Left cardiac atrium (tissue), 4 donors: ENCODE results near the gene TMUB2. TPM values are rescaled to one million over a fixed set of nuclear protein-coding genes. Genes with fewer than 3 reads are reported as not detected.

Experiments used
- ATAC-seq, 2 donors: fragments of 200-7000 bp; cut with Tn5 transposase; one replicate each; pipeline ENCODE4 v1.9.1; 2020; ENCODE audit warnings: mild to moderate bottlenecking in 2 of 2, moderate library complexity in 2 of 2
- DNase-seq: peaks from one replicate; pipeline ENCODE4 v3.0.0-alpha.2; 2020
- intact Hi-C, 2 donors: fragments of 100-400 bp; cut with DNase I; formaldehyde crosslinking; loops; one replicate each; pipeline versions ENCODE4 v1.14.1 to v1.15.1; 2022 to 2023
- total RNA-seq, 2 donors: library from RNA; stranded (reverse); fragmentation: NEBNext Ultra II Directional; extraction: Animal tissue kit (Norgen Biotek cat#: 25700); gene quantifications; one replicate each; pipeline ENCODE4 v1.2.1, GENCODE V29; 2021
- donor health status: DM: no; HTN: yes; CAD: no.
- donor health status: DM: no; HTN: yes; CAD: no; lungs with severe emphysema.
- donor health status: DM: yes; HTN: yes; CAD: no.
- donor health status: Dilated cardiomyopathy.

Gene TMUB2
- total RNA-seq, 2 donors from 2014 or later = 22.5 to 23.1 TPM

GRCh38 chr17:44171931-44172455, 14.8 kb upstream of the TMUB2 start:
- ATAC-seq (no peak), DNase-seq (no peak)
- intact Hi-C loops = no loop called here

GRCh38 chr17:44174427-44174826, 12.3 kb upstream of the TMUB2 start:
- intact Hi-C loops = no loop called here
- ATAC-seq = no peak
- no peak for DNase-seq

GRCh38 chr17:44176257-44176656, 10.5 kb upstream of the TMUB2 start:
- ATAC-seq (no peak), DNase-seq (no peak)
- intact Hi-C loops = no loop called here

GRCh38 chr17:44176671-44177501, 9.9 kb upstream of the TMUB2 start:
- intact Hi-C loops = no loop called here
- peak in 1 of 2 donors; percentile 20 for ATAC-seq
- no peak for DNase-seq

- intact Hi-C loops = no loop called here
- ATAC-seq = peak in 1 of 2 donors; percentile 13
- DNase-seq = no peak
Observed at GRCh38 chr17:44177640-44178039, 9.1 kb upstream of the TMUB2 start.

GRCh38 chr17:44178133-44178532, 8.6 kb upstream of the TMUB2 start:
- ATAC-seq (peak in 1 of 2 donors; percentile 7), DNase-seq (no peak)
- intact Hi-C loops = no loop called here

- ATAC-seq (no peak), DNase-seq (no peak)
Observed at GRCh38 chr17:44183024-44183423, 3.7 kb upstream of the TMUB2 start.

GRCh38 chr17:44184212-44184810, 2.5 kb upstream of the TMUB2 start:
- DNase-seq (no peak), ATAC-seq (no peak)
- intact Hi-C loops = no loop called here

More at GRCh38 chr17:44183024-44183423, 3.7 kb upstream of the TMUB2 start:
- intact Hi-C loops = no loop called here

- intact Hi-C loops = no loop called here
- ATAC-seq = peak; percentile 77
- no peak for DNase-seq
Observed at GRCh38 chr17:44187131-44187899, 543 bp downstream of the TMUB2 start.

- intact Hi-C loops = no loop called here
- DNase-seq (no peak), ATAC-seq (no peak)
Observed at GRCh38 chr17:44188576-44189403, 2.0 kb downstream of the TMUB2 start.

GRCh38 chr17:44190481-44190880, 3.7 kb downstream of the TMUB2 start:
- intact Hi-C loops = no loop called here
- DNase-seq (no peak), ATAC-seq (no peak)

GRCh38 chr17:44191369-44191768, 4.6 kb downstream of the TMUB2 start:
- intact Hi-C loops = no loop called here
- ATAC-seq = no peak

GRCh38 chr17:44191941-44192496, 5.2 kb downstream of the TMUB2 start:
- no peak for ATAC-seq
- intact Hi-C loops = no loop called here
- DNase-seq = no peak

More at GRCh38 chr17:44191369-44191768, 4.6 kb downstream of the TMUB2 start:
- no peak for DNase-seq

- intact Hi-C loops = no loop called here
Observed at GRCh38 chr17:44192750-44193149, 6.0 kb downstream of the TMUB2 start.

GRCh38 chr17:44193326-44194084, 6.7 kb downstream of the TMUB2 start:
- DNase-seq = no peak
- ATAC-seq = no peak
- intact Hi-C loops = no loop called here

More at GRCh38 chr17:44192750-44193149, 6.0 kb downstream of the TMUB2 start:
- ATAC-seq = peak in 1 of 2 donors; percentile 2
- no peak for DNase-seq

GRCh38 chr17:44197107-44197506, 10.3 kb downstream of the TMUB2 start:
- DNase-seq (no peak), ATAC-seq (no peak)
- intact Hi-C loops = no loop called here

- DNase-seq = no peak
- ATAC-seq = no peak
- intact Hi-C loops = no loop called here
Observed at GRCh38 chr17:44197980-44198720, 11.4 kb downstream of the TMUB2 start.
